Measurements from ENCODE around the gene SDS.

SDS gene

GRCh38 chr12:113400362-113400761, 3.3 kb downstream of the SDS start:
- TF ChIP-seq CTCF (IDR thresholded peaks at IDR 0.05; ENCODE audit: control insufficient read depth, insufficient read depth, low read depth, low read length, missing control alignments), result no peak
- H3K4me3 ChIP-seq (ENCODE audit: control insufficient read depth, low read depth, low read length), result no peak overlapping the region
- no peak for DNase-seq (ENCODE audit: low read depth)

- DNase-seq (ENCODE audit: low read depth), result no peak
- no peak for TF ChIP-seq CTCF (IDR thresholded peaks at IDR 0.05; ENCODE audit: control insufficient read depth, insufficient read depth, low read depth, low read length, missing control alignments)
- H3K4me3 ChIP-seq (ENCODE audit: control insufficient read depth, low read depth, low read length), result no peak overlapping the region
These were observed 4.2 kb downstream of the SDS start for GRCh38 chr12:113399490-113399889.

- H3K4me3 ChIP-seq (ENCODE audit: control insufficient read depth, low read depth, low read length), result no peak overlapping the region
- DNase-seq (ENCODE audit: low read depth), result no peak
- no peak for TF ChIP-seq CTCF (IDR thresholded peaks at IDR 0.05; ENCODE audit: control insufficient read depth, insufficient read depth, low read depth, low read length, missing control alignments)
These were observed 5.1 kb downstream of the SDS start for GRCh38 chr12:113398346-113399290.

- no peak for DNase-seq (ENCODE audit: low read depth)
- no peak for TF ChIP-seq CTCF (IDR thresholded peaks at IDR 0.05; ENCODE audit: control insufficient read depth, insufficient read depth, low read depth, low read length, missing control alignments)
- H3K4me3 ChIP-seq (ENCODE audit: control insufficient read depth, low read depth, low read length), result no peak overlapping the region
These were observed 6.0 kb downstream of the SDS start for GRCh38 chr12:113397497-113398197.

- no peak overlapping the region for H3K4me3 ChIP-seq (ENCODE audit: control insufficient read depth, low read depth, low read length)
- DNase-seq (ENCODE audit: low read depth), result no peak
- no peak for TF ChIP-seq CTCF (IDR thresholded peaks at IDR 0.05; ENCODE audit: control insufficient read depth, insufficient read depth, low read depth, low read length, missing control alignments)
These were observed 6.7 kb downstream of the SDS start for GRCh38 chr12:113396828-113397496.

- H3K4me3 ChIP-seq (ENCODE audit: control insufficient read depth, low read depth, low read length), result no peak overlapping the region
- no peak for TF ChIP-seq CTCF (IDR thresholded peaks at IDR 0.05; ENCODE audit: control insufficient read depth, insufficient read depth, low read depth, low read length, missing control alignments)
- DNase-seq (ENCODE audit: low read depth), result no peak
These were observed 7.5 kb downstream of the SDS start for GRCh38 chr12:113396200-113396599.
